T-cell (primary cell): Measurements from ENCODE around the gene MTLN. TPM values are rescaled to one million over a fixed set of nuclear protein-coding genes. Genes with fewer than 3 reads are reported as not detected.
"Not testable (repeated sequence)": the region's sequence is repeated elsewhere in the genome, so short reads cannot be mapped to it uniquely, and the experiment has no call there.

Experiments used
- ATAC-seq, 4 experiments: fragments of 200-7000 bp in 3 of 4; fragments of 150-1000 bp in 1 of 4; cut with Tn5 transposase; replicated peaks in 1 of 4; 1 replicate in 3 of 4; 2 replicates in 1 of 4; pipeline ENCODE4 v1.10.0; 2021; ENCODE audit warnings: moderate library complexity in 3 of 4, mild to moderate bottlenecking in 2 of 4, moderate number of reproducible peaks in 1 of 4
- CTCF ChIA-PET, 2 donors: fragments of 300-600 bp; sonication (Branson Sonifier 250); formaldehyde crosslinking; loops; one replicate each; lab custom pipeline; 2022; ENCODE audit warnings: antibody characterized with exemption in 2 of 2; lab: Charles Lee
- POLR2A ChIA-PET, 2 donors: fragments of 300-600 bp; sonication (Branson Sonifier 250); formaldehyde crosslinking; loops; one replicate each; lab custom pipeline; 2022; ENCODE audit warnings: antibody characterized with exemption in 2 of 2; lab: Charles Lee
- DNase-seq, 35 experiments: peaks; one replicate each; pipeline versions ENCODE4 v3.0.0 to v3.0.0-alpha.2; 2013 to 2023
- H3K27ac ChIP-seq: one replicate; pipeline ENCODE4 v1.5.1; 2013; ENCODE audit warnings: low read length
- H3K27me3 ChIP-seq, 2 experiments: replicated peaks in 1 of 2; 1 replicate in 1 of 2; 2 replicates in 1 of 2; pipeline versions ENCODE4 v1.6.1 to v1.7.0; 2013; ENCODE audit warnings: low read length in 1 of 2, mixed read lengths in 1 of 2; ENCODE audit not compliant: control insufficient read depth in 2 of 2, insufficient read depth in 2 of 2; ENCODE audit errors: extremely low read depth in 1 of 2
- H3K36me3 ChIP-seq, 2 donors: 1 replicate in 1 of 2; 2 replicates in 1 of 2; pipeline versions ENCODE4 v1.6.1 to v1.7.0; 2013; ENCODE audit warnings: low read length in 1 of 2; ENCODE audit not compliant: control insufficient read depth in 2 of 2, insufficient read depth in 1 of 2; ENCODE audit errors: extremely low read depth in 1 of 2
- H3K4me1 ChIP-seq, 2 experiments: 1 replicate in 1 of 2; 2 replicates in 1 of 2; pipeline versions ENCODE4 v1.6.1 to v1.7.0; 2013; ENCODE audit warnings: low read length in 2 of 2, mixed read lengths in 1 of 2; ENCODE audit not compliant: insufficient read depth in 2 of 2, control insufficient read depth in 1 of 2; ENCODE audit errors: extremely low read depth in 1 of 2
- H3K4me3 ChIP-seq, 2 donors: 1 replicate in 1 of 2; 2 replicates in 1 of 2; pipeline versions ENCODE4 v1.5.1 to v1.7.0; 2013; ENCODE audit warnings: mild to moderate bottlenecking in 2 of 2, low read length in 1 of 2, moderate library complexity in 1 of 2; ENCODE audit not compliant: control insufficient read depth in 1 of 2; ENCODE audit errors: extremely low read depth in 1 of 2
- H3K9me3 ChIP-seq: 2 replicates; pipeline ENCODE4 v1.7.0; 2013
- H3K27ac Mint-ChIP-seq, 2 donors: one replicate each; pipeline ENCODE4 v1.8.0; 2020 to 2021; ENCODE audit warnings: mild to moderate bottlenecking in 2 of 2, mixed read lengths in 2 of 2
- H3K27me3 Mint-ChIP-seq, 2 donors: one replicate each; pipeline ENCODE4 v1.8.0; 2021 to 2022; ENCODE audit warnings: mixed read lengths in 2 of 2
- H3K36me3 Mint-ChIP-seq: one replicate; pipeline ENCODE4 v1.8.0; 2021; ENCODE audit warnings: mixed read lengths
- H3K4me1 Mint-ChIP-seq, 3 donors: one replicate each; pipeline ENCODE4 v1.8.0; 2020 to 2022; ENCODE audit warnings: mixed read lengths in 3 of 3, mild to moderate bottlenecking in 1 of 3
- H3K4me3 Mint-ChIP-seq, 3 donors: one replicate each; pipeline ENCODE4 v1.8.0; 2020 to 2022; ENCODE audit warnings: mild to moderate bottlenecking in 3 of 3, mixed read lengths in 3 of 3, moderate library complexity in 3 of 3
- H3K9me3 Mint-ChIP-seq, 3 donors: one replicate each; pipeline ENCODE4 v1.8.0; 2020 to 2022; ENCODE audit warnings: mixed read lengths in 3 of 3
- WGBS: methylation state at CpG from one replicate; pipeline ENCODE4 v1.1.5; 2013; ENCODE audit warnings: missing lambda C conversion rate; ENCODE audit not compliant: insufficient coverage; 5-methylcytosine and 5-hydroxymethylcytosine counted together
- total RNA-seq, 35 experiments: library from RNA in 6 of 35; stranded (reverse) in 6 of 35; fragments of 120-200 nt in 1 of 35; gene quantifications; one replicate each; pipeline versions ENCODE4 v1.2.1 to v1.2.4 and lab custom pipeline; 2013 to 2026

Gene MTLN
- total RNA-seq, 5 donors from 2014 or later (not counting 1 experiment from before 2014, with no cell fraction given): 18.0 to 40.5 (median 21.9) TPM

- H3K27ac Mint-ChIP-seq, H3K4me3 Mint-ChIP-seq, H3K27me3 ChIP-seq, H3K36me3 ChIP-seq, H3K27ac ChIP-seq, H3K4me1 ChIP-seq, H3K4me3 ChIP-seq, H3K9me3 ChIP-seq, H3K36me3 Mint-ChIP-seq, H3K9me3 Mint-ChIP-seq, DNase-seq, CTCF ChIA-PET, H3K4me1 Mint-ChIP-seq, POLR2A ChIA-PET, ATAC-seq: not testable (repeated sequence)
- no CpG with 5 or more reads among the region's 1 CpG for WGBS
- peaks cover 23 to 24% of the 10 kb centered on the region in 2 donors for H3K27me3 Mint-ChIP-seq
These were observed 17.5 kb upstream of the MTLN start for GRCh38 chr2:110229886-110230285.

DNA sequence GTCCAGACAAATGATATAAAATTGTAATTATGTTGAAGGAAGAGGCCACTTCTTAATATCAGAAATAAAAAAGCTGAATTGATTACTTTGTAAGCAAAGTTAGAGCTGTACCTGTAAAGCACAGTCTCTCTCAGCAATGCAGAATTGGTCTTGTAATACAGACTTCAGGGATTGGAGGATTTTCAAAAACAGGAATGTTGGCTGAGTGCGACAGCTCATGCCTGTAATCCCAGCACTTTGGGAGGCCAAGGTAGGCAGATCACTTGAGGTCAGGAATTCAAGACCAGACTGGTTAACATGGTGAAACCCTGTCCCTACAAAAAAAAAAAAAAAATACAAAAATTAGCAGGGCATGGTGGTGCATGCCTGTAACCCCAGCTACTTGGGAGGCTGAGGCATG lies 10.3 kb upstream of the MTLN start:
- H3K4me3 Mint-ChIP-seq, POLR2A ChIA-PET, H3K4me3 ChIP-seq, H3K27ac ChIP-seq, H3K9me3 Mint-ChIP-seq, H3K36me3 ChIP-seq, ATAC-seq, H3K27ac Mint-ChIP-seq, DNase-seq, H3K36me3 Mint-ChIP-seq, H3K4me1 Mint-ChIP-seq, H3K4me1 ChIP-seq, H3K9me3 ChIP-seq, H3K27me3 ChIP-seq: not testable (repeated sequence)
- H3K27me3 Mint-ChIP-seq: peaks cover 47 to 52% of the 10 kb centered on the region in 2 donors
- no CpG with 5 or more reads among the region's 1 CpG for WGBS
- CTCF ChIA-PET: interaction anchor here in 1 of 2 donors (0.8 kb wide), 1 partner anchor 15 kb away, joined by 4 read pairs; no protein-coding TSS in a partner anchor

DNA sequence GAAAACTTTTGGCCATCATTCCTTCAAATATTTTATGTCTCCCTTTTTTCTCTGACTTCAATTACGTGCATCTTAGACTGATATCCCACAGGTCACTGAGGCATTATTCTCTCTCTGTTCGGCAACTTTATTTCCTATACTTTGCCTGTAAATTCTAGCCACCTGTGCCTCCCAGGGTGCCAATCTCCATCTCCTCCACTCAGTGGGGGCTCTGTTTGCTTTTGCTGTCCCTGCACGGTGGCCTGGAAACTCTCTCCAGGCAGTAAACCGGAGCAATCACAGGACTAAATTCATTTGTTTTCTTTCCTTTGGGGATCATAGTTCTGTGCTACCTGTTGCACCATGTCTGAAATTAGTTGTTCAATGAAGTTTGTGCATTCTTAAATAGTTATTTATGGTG lies 9.6 kb upstream of the MTLN start:
- POLR2A ChIA-PET: no interaction called here
- Mint-ChIP-seq H3K27ac (no peak overlapping the region), H3K4me3 (no peak overlapping the region), H3K36me3 (no peaks in the 10 kb centered on the region), H3K4me1 (no peaks in the 10 kb centered on the region), H3K27me3 (peaks cover 44 to 48% of the 10 kb centered on the region in 2 donors), H3K9me3 (no peaks in the 10 kb centered on the region)
- CTCF ChIA-PET: no interaction called here
- WGBS: 70% methylated on average over 3 of the region's 4 CpGs
- H3K27ac ChIP-seq: no peak overlapping the region
- H3K9me3 ChIP-seq: no peaks in the 10 kb centered on the region
- no peak overlapping the region for H3K4me3 ChIP-seq
- no peaks in the 10 kb centered on the region for H3K4me1 ChIP-seq
- ATAC-seq (no peak), DNase-seq (no peak)
- H3K36me3 ChIP-seq: no peaks in the 10 kb centered on the region
- H3K27me3 ChIP-seq: peaks cover 0 to 6% of the 10 kb centered on the region in 2 experiments

GRCh38 chr2:110220190-110220564 lies 7.8 kb upstream of the MTLN start:
- peaks cover 3 to 8% of the 10 kb centered on the region in 2 experiments for H3K27me3 ChIP-seq
- whole genome bisulfite sequencing: no CpG with 5 or more reads among the region's 2 CpGs
- Mint-ChIP-seq H3K9me3 (no peaks in the 10 kb centered on the region), H3K27ac (no peak overlapping the region), H3K27me3 (peaks cover 49 to 50% of the 10 kb centered on the region in 2 donors), H3K4me3 (no peak overlapping the region), H3K4me1 (no peaks in the 10 kb centered on the region), H3K36me3 (no peaks in the 10 kb centered on the region)
- H3K4me3 ChIP-seq: no peak overlapping the region
- no peak overlapping the region for H3K27ac ChIP-seq
- DNase-seq (no peak), ATAC-seq (no peak)
- ChIA-PET POLR2A (no interaction called here), CTCF (no interaction called here)
- no peaks in the 10 kb centered on the region for H3K36me3 ChIP-seq
- no peaks in the 10 kb centered on the region for H3K4me1 ChIP-seq
- H3K9me3 ChIP-seq: no peaks in the 10 kb centered on the region

DNA sequence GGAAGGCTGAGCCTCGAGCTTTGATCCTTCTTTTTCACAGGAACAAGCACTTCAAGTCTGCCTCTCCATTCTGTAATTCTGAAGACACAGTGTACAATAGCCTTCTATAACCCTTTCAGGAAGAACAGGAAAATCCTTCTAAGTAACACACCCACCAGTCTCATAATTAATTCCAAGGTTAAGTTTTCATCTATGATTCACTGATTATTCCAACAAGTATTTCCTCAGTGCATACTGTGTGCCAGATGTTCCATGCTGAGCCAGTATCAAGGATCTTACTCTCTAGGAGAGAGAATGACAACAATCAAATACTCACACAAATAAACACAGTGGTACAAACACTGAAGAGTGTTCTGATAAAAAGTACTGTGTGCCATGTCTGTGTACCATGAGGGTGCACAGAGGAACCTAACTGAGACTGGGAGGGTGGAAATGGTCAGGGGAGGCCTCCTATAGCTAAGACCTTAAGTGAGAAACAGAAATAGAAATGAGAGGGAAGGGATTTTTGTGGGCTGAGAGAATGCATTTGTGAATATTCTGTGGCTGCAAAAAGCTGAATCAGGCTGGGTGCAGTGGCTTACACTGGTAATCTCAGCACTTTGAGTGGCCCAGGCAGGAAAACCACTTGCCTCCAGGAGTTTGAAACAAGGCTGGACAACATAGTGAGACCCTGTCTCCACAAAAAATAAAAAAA lies 7.3 kb upstream of the MTLN start:
- Histone ChIP-seq H3K4me3 (no peak overlapping the region), H3K36me3 (no peaks in the 10 kb centered on the region), H3K27ac (no peak overlapping the region), H3K27me3 (peaks cover 3 to 8% of the 10 kb centered on the region in 2 experiments), H3K9me3 (no peaks in the 10 kb centered on the region), H3K4me1 (no peaks in the 10 kb centered on the region)
- H3K4me1 Mint-ChIP-seq: no peaks in the 10 kb centered on the region
- no peak overlapping the region for H3K27ac Mint-ChIP-seq
- DNase-seq: no peak
- H3K4me3 Mint-ChIP-seq: no peak overlapping the region
- ChIA-PET POLR2A (no interaction called here), CTCF (no interaction called here)
- 56% methylated on average over 1 of the region's 1 CpG for WGBS
- no peaks in the 10 kb centered on the region for H3K36me3 Mint-ChIP-seq
- ATAC-seq: no peak
- peaks cover 55 to 56% of the 10 kb centered on the region in 2 donors for H3K27me3 Mint-ChIP-seq
- H3K9me3 Mint-ChIP-seq: no peaks in the 10 kb centered on the region

DNA sequence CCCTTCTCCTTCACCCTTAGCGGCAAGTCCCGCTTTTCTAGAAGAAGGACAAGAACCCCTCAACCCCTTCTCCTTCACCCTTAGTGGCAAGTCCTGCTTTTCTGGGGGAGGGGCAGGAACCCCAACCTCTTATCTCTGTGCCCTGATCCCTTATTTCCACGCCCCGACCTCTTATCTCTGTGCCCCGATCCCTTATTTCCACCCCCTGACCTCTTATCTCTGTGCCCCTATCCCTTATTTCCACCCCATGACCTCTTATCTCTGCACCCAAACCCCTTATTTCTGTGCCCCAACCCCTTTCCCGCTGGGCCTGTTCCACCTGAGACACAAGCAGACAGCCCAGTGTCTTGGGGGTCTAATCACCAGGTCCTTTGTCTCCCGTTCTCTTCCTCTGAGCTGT lies 6.5 kb upstream of the MTLN start:
- H3K9me3 ChIP-seq, H3K4me1 Mint-ChIP-seq, H3K36me3 ChIP-seq, H3K27me3 ChIP-seq, H3K9me3 Mint-ChIP-seq, H3K36me3 Mint-ChIP-seq, H3K27ac Mint-ChIP-seq, POLR2A ChIA-PET, H3K4me3 Mint-ChIP-seq, H3K4me1 ChIP-seq, H3K27ac ChIP-seq, CTCF ChIA-PET, H3K4me3 ChIP-seq, DNase-seq, ATAC-seq: not testable (repeated sequence)
- WGBS: 93% methylated on average over 3 of the region's 7 CpGs
- H3K27me3 Mint-ChIP-seq: peaks cover 57 to 61% of the 10 kb centered on the region in 2 donors
